HG03558 (cell line): Measurements from ENCODE around the gene DLEC1.
A peak's percentile ranks its signal among the peaks of the same experiment; 100 is the strongest.

Experiments used
- ATAC-seq: cut with Tn5 transposase; IDR thresholded peaks from one replicate; pipeline ENCODE4 v1.9.1; 2021; ENCODE audit warnings: moderate number of reproducible peaks; ENCODE audit not compliant: unreplicated experiment; ENCODE audit errors: extremely low read depth

Gene DLEC1

GRCh38 chr3:38039101-38039898 is at the start of gene DLEC1:
TSS of gene DLEC1 (plus strand) at chr3:38039208. CDS start at chr3:38039226, 18 bp downstream.
- ATAC-seq: peak; percentile 52

GRCh38 chr3:37989821-37990480 is 49.1 kb upstream of the DLEC1 start:
- ATAC-seq: no peak

GRCh38 chr3:37990527-37990926 is 48.5 kb upstream of the DLEC1 start, which contains the start of gene VILL:
TSS of gene VILL (plus strand) at chr3:37990786. CDS start at chr3:37993673, 2,887 bp downstream.
- no peak for ATAC-seq

- no peak for ATAC-seq
These were observed 47.9 kb upstream of the DLEC1 start for GRCh38 chr3:37991109-37991508.

GRCh38 chr3:37991823-37992222 is 47.2 kb upstream of the DLEC1 start:
- ATAC-seq: no peak

GRCh38 chr3:37992271-37993066 is 46.5 kb upstream of the DLEC1 start:
- ATAC-seq: no peak

- ATAC-seq: no peak
These were observed 45.9 kb upstream of the DLEC1 start for GRCh38 chr3:37993067-37993455.

- ATAC-seq: no peak
These were observed 45.6 kb upstream of the DLEC1 start for GRCh38 chr3:37993460-37993819.

GRCh38 chr3:37993820-37994638 is 45.0 kb upstream of the DLEC1 start:
- peak; percentile 32 for ATAC-seq

- no peak for ATAC-seq
These were observed 44.4 kb upstream of the DLEC1 start for GRCh38 chr3:37994639-37994972.

- no peak for ATAC-seq
These were observed 43.1 kb upstream of the DLEC1 start for GRCh38 chr3:37995652-37996641.

GRCh38 chr3:37996785-37997301 is 42.2 kb upstream of the DLEC1 start:
- peak; percentile 37 for ATAC-seq

GRCh38 chr3:37997342-37997741 is 41.7 kb upstream of the DLEC1 start:
- ATAC-seq: no peak

GRCh38 chr3:37997791-37998370 is 41.1 kb upstream of the DLEC1 start:
- no peak for ATAC-seq

GRCh38 chr3:37999836-38000235 is 39.2 kb upstream of the DLEC1 start:
- ATAC-seq: no peak

- no peak for ATAC-seq
These were observed 38.6 kb upstream of the DLEC1 start for GRCh38 chr3:38000242-38000916.

- no peak for ATAC-seq
These were observed 38.0 kb upstream of the DLEC1 start for GRCh38 chr3:38000965-38001455.
